HG02588 (cell line): ENCODE measurements around the gene TMPRSS4.

Experiments
- ATAC-seq: cut with Tn5 transposase; IDR thresholded peaks from one replicate; pipeline ENCODE4 v1.9.1; 2021; ENCODE audit warnings: mild to moderate bottlenecking, moderate library complexity; ENCODE audit not compliant: unreplicated experiment

Gene TMPRSS4

GRCh38 chr11:118152020-118152551 is 75.2 kb downstream of the TMPRSS4 start:
- no peak for ATAC-seq

- no peak for ATAC-seq
These were observed 75.9 kb downstream of the TMPRSS4 start, which contains the start of gene SCN4B for GRCh38 chr11:118152552-118153471. SCN4B (minus strand) TSS chr11:118152823; CDS start chr11:118152673, 150 bp downstream.

GRCh38 chr11:118153516-118153915 is 76.6 kb downstream of the TMPRSS4 start:
- ATAC-seq, result no peak

GRCh38 chr11:118153976-118154375 is 77.1 kb downstream of the TMPRSS4 start:
- no peak for ATAC-seq

GRCh38 chr11:118154641-118155040 is 77.8 kb downstream of the TMPRSS4 start:
- no peak for ATAC-seq

- ATAC-seq, result no peak
These were observed 79.1 kb downstream of the TMPRSS4 start for GRCh38 chr11:118155776-118156530.

- ATAC-seq, result no peak
These were observed 79.8 kb downstream of the TMPRSS4 start for GRCh38 chr11:118156531-118157185.

GRCh38 chr11:118157186-118157895 is 80.5 kb downstream of the TMPRSS4 start:
- no peak for ATAC-seq

GRCh38 chr11:118161786-118162185 is 84.9 kb downstream of the TMPRSS4 start:
- no peak for ATAC-seq

GRCh38 chr11:118162846-118163245 is 86.0 kb downstream of the TMPRSS4 start:
- ATAC-seq, result no peak

GRCh38 chr11:118163494-118163893 is 86.6 kb downstream of the TMPRSS4 start:
- ATAC-seq, result no peak

- no peak for ATAC-seq
These were observed 88.0 kb downstream of the TMPRSS4 start for GRCh38 chr11:118164885-118165284.

- no peak for ATAC-seq
These were observed 89.8 kb downstream of the TMPRSS4 start for GRCh38 chr11:118166641-118167040.

GRCh38 chr11:118167253-118167652 is 90.4 kb downstream of the TMPRSS4 start:
- no peak for ATAC-seq

GRCh38 chr11:118167906-118168305 is 91.0 kb downstream of the TMPRSS4 start:
- ATAC-seq, result no peak

GRCh38 chr11:118168316-118168715 is 91.4 kb downstream of the TMPRSS4 start:
- ATAC-seq, result no peak

GRCh38 chr11:118168751-118169150 is 91.9 kb downstream of the TMPRSS4 start:
- ATAC-seq, result no peak

- ATAC-seq, result no peak
These were observed 92.6 kb downstream of the TMPRSS4 start for GRCh38 chr11:118169300-118170140.

- ATAC-seq, result no peak
These were observed 93.4 kb downstream of the TMPRSS4 start for GRCh38 chr11:118170231-118170630.
